OCI-LY3 (cell line): ENCODE data around the gene OR14K1.
"Not testable (repeated sequence)": the region's sequence is repeated elsewhere in the genome, so short reads cannot be mapped to it uniquely, and the experiment has no call there.

ENCODE experiments used
- H2AFZ ChIP-seq: fragments of 200-600, 300-600 bp; shearing (Covaris generic); 2 replicates; pipeline ENCODE4 v1.6.0; 2014; ENCODE audit warnings: antibody characterized with exemption, low read depth, low read length
- H3K27ac ChIP-seq: fragments of 200-600, 300-600 bp; sonication (generic); 2 replicates; pipeline ENCODE4 v1.5.1; 2014; ENCODE audit warnings: mild to moderate bottlenecking, low read length, moderate library complexity, mixed read lengths
- H3K27me3 ChIP-seq: fragments of 200-600, 300-600 bp; sonication (generic); 2 replicates; pipeline ENCODE4 v1.6.1; 2014; ENCODE audit warnings: low read depth, low read length, mixed read lengths
- H3K36me3 ChIP-seq: fragments of 200-600, 300-600 bp; sonication (generic); replicated peaks from 2 replicates; pipeline ENCODE3; 2014; ENCODE audit warnings: low read depth, low read length, mixed read lengths
- H3K4me1 ChIP-seq: fragments of 300-600, 200-600 bp; sonication (generic); 2 replicates; pipeline ENCODE4 v1.6.1; 2014; ENCODE audit warnings: low read length, mixed read lengths
- H3K4me2 ChIP-seq: fragments of 200-600, 300-600 bp; sonication (generic); 2 replicates; pipeline ENCODE4 v1.6.1; 2014; ENCODE audit warnings: low read length, mixed read lengths
- H3K4me3 ChIP-seq: fragments of 300-600, 200-600 bp; sonication (generic); 2 replicates; pipeline ENCODE4 v1.5.1; 2014; ENCODE audit warnings: antibody characterized with exemption, mild to moderate bottlenecking, low read length, moderate library complexity
- H3K79me2 ChIP-seq: fragments of 300-600, 200-600 bp; shearing (Covaris generic); 2 replicates; pipeline ENCODE4 v1.6.1; 2014; ENCODE audit warnings: mild to moderate bottlenecking, low read length, mixed read lengths
- H3K9ac ChIP-seq: fragments of 300-600, 200-600 bp; shearing (Covaris generic); 2 replicates; pipeline ENCODE4 v1.6.0; 2014; ENCODE audit warnings: mild to moderate bottlenecking, low read length, moderate library complexity
- H3K9me3 ChIP-seq: fragments of 200-600, 300-600 bp; shearing (Covaris generic); 2 replicates; pipeline ENCODE4 v1.6.1; 2014; ENCODE audit warnings: low read length, mixed read lengths; ENCODE audit not compliant: insufficient read depth
- H4K20me1 ChIP-seq: fragments of 200-600, 300-600 bp; sonication (generic); 2 replicates; pipeline ENCODE4 v1.6.1; 2016; ENCODE audit warnings: low read length, mixed read lengths; ENCODE audit not compliant: insufficient read depth
- EZH2phosphoT487 ChIP-seq: fragments of 200-600 bp; shearing (Covaris generic); IDR thresholded peaks from 2 replicates; pipeline ENCODE4 v1.6.1; 2018; ENCODE audit warnings: antibody characterized with exemption, mixed run types, low read depth
- TF ChIP-seq, protein P1 (sequence below): fragments of 200-600, 300-600 bp; sonication (generic); IDR thresholded peaks from 2 replicates; pipeline ENCODE4 v1.5.1; 2014; ENCODE audit warnings: antibody characterized with exemption, low read length, low read depth

OR14K1 gene

DNA sequence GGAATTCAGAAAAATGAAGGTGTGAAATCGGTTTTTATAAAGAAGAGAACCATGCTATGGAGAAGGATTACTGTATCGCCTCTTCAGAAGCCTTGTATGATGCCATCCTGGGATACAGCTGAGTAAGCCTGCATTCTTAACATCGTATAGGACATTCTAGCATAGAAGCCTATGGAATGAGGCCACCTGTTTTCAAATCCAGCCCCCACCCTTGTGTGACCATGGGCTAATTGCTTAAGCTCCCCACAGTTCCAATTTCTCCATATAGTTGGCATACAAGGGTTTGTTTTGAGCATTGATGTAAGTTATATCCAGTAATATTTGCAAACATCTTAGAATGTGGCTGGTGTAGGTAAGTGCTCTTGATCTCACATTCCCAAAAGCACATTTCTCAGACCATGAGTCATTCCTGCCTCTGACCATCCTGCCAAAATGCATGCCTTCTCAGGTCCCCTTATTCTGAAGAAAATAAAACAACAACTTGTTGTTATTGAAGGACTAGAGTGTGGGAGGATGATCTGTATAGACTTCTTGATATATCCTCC, 8.0 kb downstream of the OR14K1 start:
- H2AFZ ChIP-seq: no peak overlapping the region
- H3K9me3 ChIP-seq: no peaks in the 10 kb centered on the region
- no peak overlapping the region for H3K4me3 ChIP-seq
- no peak overlapping the region for H3K27ac ChIP-seq
- no peak overlapping the region for H3K4me2 ChIP-seq
- H3K4me1 ChIP-seq: no peaks in the 10 kb centered on the region
- H3K27me3 ChIP-seq: no peaks in the 10 kb centered on the region
- no peaks in the 10 kb centered on the region for H4K20me1 ChIP-seq
- no peaks in the 10 kb centered on the region for H3K79me2 ChIP-seq
- TF ChIP-seq EZH2phosphoT487: no peak
- TF ChIP-seq, protein P1, sequence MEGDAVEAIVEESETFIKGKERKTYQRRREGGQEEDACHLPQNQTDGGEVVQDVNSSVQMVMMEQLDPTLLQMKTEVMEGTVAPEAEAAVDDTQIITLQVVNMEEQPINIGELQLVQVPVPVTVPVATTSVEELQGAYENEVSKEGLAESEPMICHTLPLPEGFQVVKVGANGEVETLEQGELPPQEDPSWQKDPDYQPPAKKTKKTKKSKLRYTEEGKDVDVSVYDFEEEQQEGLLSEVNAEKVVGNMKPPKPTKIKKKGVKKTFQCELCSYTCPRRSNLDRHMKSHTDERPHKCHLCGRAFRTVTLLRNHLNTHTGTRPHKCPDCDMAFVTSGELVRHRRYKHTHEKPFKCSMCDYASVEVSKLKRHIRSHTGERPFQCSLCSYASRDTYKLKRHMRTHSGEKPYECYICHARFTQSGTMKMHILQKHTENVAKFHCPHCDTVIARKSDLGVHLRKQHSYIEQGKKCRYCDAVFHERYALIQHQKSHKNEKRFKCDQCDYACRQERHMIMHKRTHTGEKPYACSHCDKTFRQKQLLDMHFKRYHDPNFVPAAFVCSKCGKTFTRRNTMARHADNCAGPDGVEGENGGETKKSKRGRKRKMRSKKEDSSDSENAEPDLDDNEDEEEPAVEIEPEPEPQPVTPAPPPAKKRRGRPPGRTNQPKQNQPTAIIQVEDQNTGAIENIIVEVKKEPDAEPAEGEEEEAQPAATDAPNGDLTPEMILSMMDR: no peak
- H3K9ac ChIP-seq: no peak overlapping the region
- H3K36me3 ChIP-seq: no peaks in the 10 kb centered on the region

DNA sequence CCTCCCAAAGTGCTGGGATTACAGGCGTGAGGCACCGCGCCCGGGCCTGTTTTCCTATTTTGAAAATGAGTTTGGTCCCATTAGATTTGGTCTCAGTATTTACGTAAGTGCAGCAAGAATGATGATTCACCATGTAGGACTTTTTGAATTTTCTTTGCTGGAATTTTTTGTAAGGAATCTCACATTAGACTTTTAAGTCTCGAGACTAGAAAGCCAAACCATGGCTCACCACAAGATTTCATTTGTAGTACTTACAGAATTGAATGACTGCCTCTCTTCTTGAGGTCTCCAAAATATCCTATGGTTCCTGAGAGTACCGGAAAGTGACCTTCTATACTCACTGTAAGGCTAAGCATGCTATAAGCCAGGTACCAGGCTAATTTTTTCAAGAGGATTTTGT, 9.2 kb downstream of the OR14K1 start:
- Histone ChIP-seq H3K36me3 (no peaks in the 10 kb centered on the region), H4K20me1 (no peaks in the 10 kb centered on the region), H3K9me3 (no peaks in the 10 kb centered on the region), H2AFZ (no peak overlapping the region), H3K27ac (no peak overlapping the region), H3K27me3 (no peaks in the 10 kb centered on the region), H3K4me3 (no peak overlapping the region), H3K9ac (no peak overlapping the region), H3K4me2 (no peak overlapping the region), H3K4me1 (no peaks in the 10 kb centered on the region), H3K79me2 (no peaks in the 10 kb centered on the region)
- no peak for TF ChIP-seq EZH2phosphoT487
- TF ChIP-seq, protein P1: no peak

DNA sequence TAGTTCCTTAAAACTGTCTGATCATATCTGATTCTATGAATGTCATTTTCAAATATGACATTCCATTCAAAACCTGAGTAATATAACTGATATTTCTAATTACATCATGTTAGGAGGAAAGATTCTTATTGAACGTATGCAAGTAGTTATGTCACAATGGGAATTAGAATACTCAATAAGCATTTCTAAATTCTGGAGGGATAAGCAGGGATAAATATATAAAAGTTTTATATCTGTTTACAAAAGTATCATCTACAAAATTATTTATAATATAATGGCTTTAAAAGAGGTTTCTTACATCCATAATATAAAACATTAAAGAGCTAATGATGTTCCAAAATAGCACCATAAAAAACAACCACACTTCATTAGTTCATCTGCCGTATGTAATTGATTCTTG, 9.6 kb downstream of the OR14K1 start, which contains the start of gene OR14A2:
Gene OR14A2, minus strand, starts transcription at position 101 of the 400 bp plus-strand sequence.
- H3K9ac ChIP-seq: no peak within 1 kb of the TSS
- no peaks in the 10 kb centered on the region for H3K79me2 ChIP-seq
- no peaks in the 10 kb centered on the region for H3K36me3 ChIP-seq
- no peaks in the 10 kb centered on the region for H3K27me3 ChIP-seq
- no peak within 1 kb of the TSS for H3K4me3 ChIP-seq
- H3K4me1 ChIP-seq: no peaks in the 10 kb centered on the region
- no peak within 1 kb of the TSS for H3K27ac ChIP-seq
- H4K20me1 ChIP-seq: no peaks in the 10 kb centered on the region
- H2AFZ ChIP-seq: no peak within 1 kb of the TSS
- no peaks in the 10 kb centered on the region for H3K9me3 ChIP-seq
- TF ChIP-seq EZH2phosphoT487: no peak
- TF ChIP-seq, protein P1: no peak
- no peak within 1 kb of the TSS for H3K4me2 ChIP-seq

DNA sequence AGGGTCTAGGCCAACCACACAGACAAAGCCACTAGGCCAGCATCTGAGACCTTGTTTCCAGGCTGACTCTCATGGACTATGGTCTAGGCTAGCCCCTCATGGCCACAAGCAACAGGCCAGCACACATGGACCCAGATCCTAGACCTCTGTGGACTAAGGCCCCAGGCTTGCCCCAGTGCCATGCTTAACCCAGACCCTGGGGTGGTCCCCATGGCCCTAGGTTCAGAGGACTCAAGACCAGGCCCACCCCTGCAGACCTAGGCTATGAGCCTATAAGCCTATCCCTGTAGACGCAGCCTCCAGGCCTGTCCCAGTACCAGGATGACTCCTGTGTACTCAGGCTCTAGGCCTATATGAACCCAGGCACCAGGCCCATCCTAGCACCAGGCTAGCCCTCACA, 11.5 kb downstream of the OR14K1 start:
- Histone ChIP-seq H3K4me2 (no peak overlapping the region), H3K27ac (no peak overlapping the region), H3K4me1 (no peaks in the 10 kb centered on the region), H3K4me3 (no peak overlapping the region), H3K27me3 (no peaks in the 10 kb centered on the region), H3K79me2 (no peaks in the 10 kb centered on the region), H2AFZ (no peak overlapping the region), H3K9ac (no peak overlapping the region), H3K36me3 (no peaks in the 10 kb centered on the region), H4K20me1 (no peaks in the 10 kb centered on the region), H3K9me3 (no peaks in the 10 kb centered on the region)
- TF ChIP-seq EZH2phosphoT487: no peak
- TF ChIP-seq, protein P1: no peak

DNA sequence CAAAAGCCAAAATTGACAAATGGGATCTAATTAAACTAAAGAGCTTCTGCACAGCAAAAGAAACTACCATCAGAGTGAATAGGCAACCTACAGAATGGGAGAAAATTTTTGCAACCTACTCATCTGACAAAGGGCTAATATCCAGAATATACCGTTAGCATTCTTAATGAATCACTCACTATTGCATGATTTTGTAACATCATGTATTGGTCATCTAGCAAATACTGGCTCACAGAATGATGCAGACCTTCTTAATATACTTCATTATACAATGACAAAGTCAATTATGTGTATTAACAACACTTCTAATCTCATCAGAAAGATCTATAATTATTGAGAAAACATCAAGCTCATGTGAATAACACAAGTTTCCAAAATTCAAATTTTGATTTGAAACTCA, 15.9 kb downstream of the OR14K1 start:
- not testable (repeated sequence) for H3K9ac ChIP-seq

More for the DNA sequence above, 15.9 kb downstream of the OR14K1 start:
- not testable (repeated sequence) for H2AFZ ChIP-seq, H4K20me1 ChIP-seq, H3K4me2 ChIP-seq, H3K4me1 ChIP-seq, H3K27me3 ChIP-seq, H3K27ac ChIP-seq, H3K9me3 ChIP-seq, H3K79me2 ChIP-seq, H3K4me3 ChIP-seq, H3K36me3 ChIP-seq
